HG03520 (cell line): ENCODE data around the gene SETBP1.

Source experiments
- ATAC-seq: cut with Tn5 transposase; IDR thresholded peaks from one replicate; pipeline ENCODE4 v1.9.1; 2021; ENCODE audit warnings: mild to moderate bottlenecking, moderate library complexity; ENCODE audit not compliant: unreplicated experiment

Gene SETBP1

GRCh38 chr18:44730803-44731529 lies 50.3 kb downstream of the SETBP1 start:
- no peak for ATAC-seq

GRCh38 chr18:44731530-44732237 lies 51.0 kb downstream of the SETBP1 start:
- peak; percentile 74 for ATAC-seq

- no peak for ATAC-seq
These were observed 51.5 kb downstream of the SETBP1 start for GRCh38 chr18:44732238-44732563.

GRCh38 chr18:44732599-44732998 lies 51.9 kb downstream of the SETBP1 start:
- ATAC-seq, result no peak

- no peak for ATAC-seq
These were observed 52.5 kb downstream of the SETBP1 start for GRCh38 chr18:44733069-44733753.

GRCh38 chr18:44733754-44734465 lies 53.2 kb downstream of the SETBP1 start:
- no peak for ATAC-seq

GRCh38 chr18:44735096-44735495 lies 54.4 kb downstream of the SETBP1 start:
- ATAC-seq, result no peak

- ATAC-seq, result no peak
These were observed 56.1 kb downstream of the SETBP1 start for GRCh38 chr18:44736664-44737380.

GRCh38 chr18:44737623-44738022 lies 56.9 kb downstream of the SETBP1 start:
- ATAC-seq, result no peak

GRCh38 chr18:44740000-44740399 lies 59.3 kb downstream of the SETBP1 start:
- ATAC-seq, result no peak

- ATAC-seq, result no peak
These were observed 60.4 kb downstream of the SETBP1 start for GRCh38 chr18:44741085-44741484.

- no peak for ATAC-seq
These were observed 60.8 kb downstream of the SETBP1 start for GRCh38 chr18:44741511-44741910.

- ATAC-seq, result no peak
These were observed 61.4 kb downstream of the SETBP1 start for GRCh38 chr18:44742126-44742525.

GRCh38 chr18:44742718-44743311 lies 62.1 kb downstream of the SETBP1 start:
- ATAC-seq, result no peak

GRCh38 chr18:44743631-44744030 lies 62.9 kb downstream of the SETBP1 start:
- no peak for ATAC-seq

GRCh38 chr18:44744161-44745121 lies 63.8 kb downstream of the SETBP1 start:
- ATAC-seq, result no peak

- no peak for ATAC-seq
These were observed 66.5 kb downstream of the SETBP1 start for GRCh38 chr18:44747157-44747556.

GRCh38 chr18:44748582-44748981 lies 67.9 kb downstream of the SETBP1 start:
- no peak for ATAC-seq

- no peak for ATAC-seq
These were observed 70.1 kb downstream of the SETBP1 start for GRCh38 chr18:44750774-44751173.
